CD4-positive, alpha-beta T cell (primary cell): ENCODE data around the gene TESMIN. TPM values are rescaled to one million over a fixed set of nuclear protein-coding genes. Genes with fewer than 3 reads are reported as not detected.

Experiments used
- ATAC-seq: fragments of 200-7000 bp; cut with Tn5 transposase; one replicate; pipeline ENCODE4 v1.10.0; 2022; ENCODE audit warnings: mild to moderate bottlenecking; ENCODE audit not compliant: poor library complexity
- CTCF ChIA-PET: fragments of 350-600 bp; sonication (Branson Sonifier 250); formaldehyde crosslinking; loops from one replicate; lab custom pipeline; 2021; ENCODE audit warnings: antibody characterized with exemption, inconsistent platforms; lab: Charles Lee
- POLR2A ChIA-PET: fragments of 350-600 bp; sonication (Branson Sonifier 250); formaldehyde crosslinking; loops from one replicate; lab custom pipeline; 2021; ENCODE audit warnings: antibody characterized with exemption, inconsistent platforms; lab: Charles Lee
- DNase-seq, 14 experiments: peaks; one replicate each; pipeline ENCODE4 v3.0.0-alpha.2; 2013 to 2020; ENCODE audit warnings: mixed read lengths in 2 of 14
- H3K27ac ChIP-seq, 2 donors: one replicate each; pipeline versions ENCODE4 v1.5.1 to v1.7.0; 2013; ENCODE audit warnings: low read length in 2 of 2, low read depth in 1 of 2, mild to moderate bottlenecking in 1 of 2
- H3K27me3 ChIP-seq, 2 experiments: 1 replicate in 1 of 2; 2 replicates in 1 of 2; pipeline versions ENCODE4 v1.6.1 to v1.7.0; 2013; ENCODE audit warnings: low read length in 2 of 2, control low read depth in 1 of 2, mild to moderate bottlenecking in 1 of 2, moderate library complexity in 1 of 2; ENCODE audit not compliant: insufficient read depth in 2 of 2, control insufficient read depth in 1 of 2
- H3K36me3 ChIP-seq: one replicate; pipeline ENCODE4 v1.6.1; 2013; ENCODE audit warnings: low read length, control low read depth; ENCODE audit not compliant: insufficient read depth
- H3K4me1 ChIP-seq: one replicate; pipeline ENCODE4 v1.6.1; 2013; ENCODE audit warnings: low read length, control low read depth; ENCODE audit not compliant: insufficient read depth
- H3K4me3 ChIP-seq: one replicate; pipeline ENCODE4 v1.5.1; 2013; ENCODE audit warnings: mild to moderate bottlenecking, low read length, moderate library complexity
- H3K9me3 ChIP-seq, 2 experiments: 1 replicate in 1 of 2; 2 replicates in 1 of 2; pipeline versions ENCODE4 v1.6.1 to v1.7.0; 2013; ENCODE audit warnings: low read length in 2 of 2, mild to moderate bottlenecking in 2 of 2, control low read depth in 1 of 2, moderate library complexity in 1 of 2; ENCODE audit not compliant: control insufficient read depth in 1 of 2, insufficient read depth in 1 of 2
- H3K27ac Mint-ChIP-seq: one replicate; pipeline ENCODE4 v1.8.0; 2020; ENCODE audit warnings: mixed read lengths
- H3K27me3 Mint-ChIP-seq: one replicate; pipeline ENCODE4 v1.8.0; 2021; ENCODE audit warnings: mixed read lengths
- H3K36me3 Mint-ChIP-seq: one replicate; pipeline ENCODE4 v1.8.0; 2021; ENCODE audit warnings: low read depth, mixed read lengths
- H3K4me1 Mint-ChIP-seq: one replicate; pipeline ENCODE4 v1.8.0; 2021; ENCODE audit warnings: low read depth, mixed read lengths
- H3K4me3 Mint-ChIP-seq: one replicate; pipeline ENCODE4 v1.8.0; 2020; ENCODE audit warnings: mild to moderate bottlenecking, mixed read lengths
- H3K9me3 Mint-ChIP-seq: one replicate; pipeline ENCODE4 v1.8.0; 2020; ENCODE audit warnings: mixed read lengths
- intact Hi-C, 2 experiments: fragments of 100-400 bp; cut with DNase I in 1 of 2; cut with micrococcal nuclease in 1 of 2; formaldehyde crosslinking; loops; one replicate each; pipeline versions ENCODE4 v1.15.1 to v1.9.0; 2023 to 2025; cut with DNase I, micrococcal nuclease
- total RNA-seq, 174 experiments: library from RNA in 2 of 174; stranded (reverse) in 2 of 174; gene quantifications; one replicate each; pipeline ENCODE4 v1.2.3 and lab custom pipeline; 2021 to 2026
- TF ChIP-seq, protein P1 (sequence below): fragments of 200-600 bp; IDR thresholded peaks from one replicate; pipeline ENCODE4 v1.8.0; 2022; ENCODE audit warnings: antibody characterized with exemption, mild to moderate bottlenecking

Gene TESMIN
- total RNA-seq, 2 experiments from 2014 or later, result 3.7 to 4.3 TPM

DNA sequence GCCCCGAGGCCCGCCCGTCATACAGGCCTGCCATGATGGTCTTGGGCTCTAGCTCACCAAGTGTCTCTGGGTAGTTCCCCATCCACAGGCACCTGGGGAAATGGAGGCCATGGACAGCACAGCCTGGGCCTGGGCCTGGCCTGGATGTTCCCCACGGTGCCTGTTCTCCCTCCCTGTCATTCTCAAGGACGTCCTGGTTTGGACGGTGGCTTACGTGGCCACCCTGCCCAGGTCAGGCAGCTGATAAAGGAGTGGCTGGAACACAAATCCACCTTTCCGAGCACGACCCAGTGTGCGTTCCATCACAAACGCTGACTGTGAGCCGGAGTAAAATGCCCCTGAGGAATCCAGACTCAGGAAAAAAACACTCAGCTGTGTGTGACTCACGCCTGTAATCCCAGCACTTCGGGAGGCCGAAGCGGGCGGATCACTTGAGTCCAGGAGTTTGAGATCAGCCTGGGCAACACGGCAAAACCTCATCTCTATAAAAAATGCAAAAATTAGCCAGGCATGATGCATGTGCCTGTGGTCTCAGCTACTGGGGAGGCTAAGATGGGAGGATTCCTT is 41.2 kb upstream of the TESMIN start:
- no peaks in the 10 kb centered on the region for H3K9me3 Mint-ChIP-seq
- H3K4me1 ChIP-seq, result no peaks in the 10 kb centered on the region
- no peaks in the 10 kb centered on the region for H3K27me3 Mint-ChIP-seq
- peaks cover 58% of the 10 kb centered on the region for H3K36me3 Mint-ChIP-seq
- H3K27ac ChIP-seq, result no peak overlapping the region
- H3K27ac Mint-ChIP-seq, result no peak overlapping the region
- TF ChIP-seq, protein P1, sequence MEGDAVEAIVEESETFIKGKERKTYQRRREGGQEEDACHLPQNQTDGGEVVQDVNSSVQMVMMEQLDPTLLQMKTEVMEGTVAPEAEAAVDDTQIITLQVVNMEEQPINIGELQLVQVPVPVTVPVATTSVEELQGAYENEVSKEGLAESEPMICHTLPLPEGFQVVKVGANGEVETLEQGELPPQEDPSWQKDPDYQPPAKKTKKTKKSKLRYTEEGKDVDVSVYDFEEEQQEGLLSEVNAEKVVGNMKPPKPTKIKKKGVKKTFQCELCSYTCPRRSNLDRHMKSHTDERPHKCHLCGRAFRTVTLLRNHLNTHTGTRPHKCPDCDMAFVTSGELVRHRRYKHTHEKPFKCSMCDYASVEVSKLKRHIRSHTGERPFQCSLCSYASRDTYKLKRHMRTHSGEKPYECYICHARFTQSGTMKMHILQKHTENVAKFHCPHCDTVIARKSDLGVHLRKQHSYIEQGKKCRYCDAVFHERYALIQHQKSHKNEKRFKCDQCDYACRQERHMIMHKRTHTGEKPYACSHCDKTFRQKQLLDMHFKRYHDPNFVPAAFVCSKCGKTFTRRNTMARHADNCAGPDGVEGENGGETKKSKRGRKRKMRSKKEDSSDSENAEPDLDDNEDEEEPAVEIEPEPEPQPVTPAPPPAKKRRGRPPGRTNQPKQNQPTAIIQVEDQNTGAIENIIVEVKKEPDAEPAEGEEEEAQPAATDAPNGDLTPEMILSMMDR, result no peak
- H3K4me3 ChIP-seq, result no peak overlapping the region
- H3K27me3 ChIP-seq, result no peaks in the 10 kb centered on the region
- ChIA-PET POLR2A (no interaction called here), CTCF (no interaction called here)
- H3K9me3 ChIP-seq, result no peaks in the 10 kb centered on the region
- H3K4me1 Mint-ChIP-seq, result no peaks in the 10 kb centered on the region
- no peak for ATAC-seq
- no peak overlapping the region for H3K4me3 Mint-ChIP-seq
- intact Hi-C loops, result loop anchor here in 1 of 2 experiments (10.0 kb wide), 1 partner anchor 52 kb away; the partner anchor contains the start of gene CPT1A
- peaks cover 27% of the 10 kb centered on the region for H3K36me3 ChIP-seq
- no peak for DNase-seq

DNA sequence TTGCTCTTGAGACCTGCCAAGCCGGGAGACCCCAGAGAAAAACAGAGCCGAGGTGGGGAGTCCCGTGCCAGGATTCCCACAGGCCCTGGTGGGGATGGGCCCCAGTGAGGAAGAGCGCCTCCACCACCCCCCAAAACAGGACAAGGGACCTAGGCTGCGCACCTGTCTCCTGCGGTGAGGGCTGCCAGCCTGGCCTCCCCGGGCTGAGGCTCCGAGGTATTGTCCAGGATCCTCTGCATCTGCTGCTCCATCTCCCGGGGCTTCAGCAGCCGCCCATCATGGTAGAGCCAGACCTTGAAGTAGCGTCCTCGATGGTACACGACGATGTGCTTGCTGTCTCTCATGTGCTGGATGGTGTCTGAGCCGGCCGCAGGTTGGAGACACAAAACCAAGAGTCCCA is 33.3 kb upstream of the TESMIN start:
- H3K27me3 Mint-ChIP-seq, result no peaks in the 10 kb centered on the region
- no peaks in the 10 kb centered on the region for H3K9me3 ChIP-seq
- no peak overlapping the region for H3K27ac Mint-ChIP-seq
- H3K27ac ChIP-seq, result no peak overlapping the region
- H3K4me3 ChIP-seq, result no peak overlapping the region
- no peaks in the 10 kb centered on the region for H3K9me3 Mint-ChIP-seq
- no peaks in the 10 kb centered on the region for H3K4me1 Mint-ChIP-seq
- peaks cover 53% of the 10 kb centered on the region for H3K36me3 Mint-ChIP-seq
- TF ChIP-seq, protein P1, result no peak
- intact Hi-C loops, result no loop called here
- POLR2A ChIA-PET, result no interaction called here
- DNase-seq (no peak), ATAC-seq (no peak)
- H3K4me1 ChIP-seq, result no peaks in the 10 kb centered on the region
- CTCF ChIA-PET, result no interaction called here
- H3K36me3 ChIP-seq, result peaks cover 41% of the 10 kb centered on the region
- no peak overlapping the region for H3K4me3 Mint-ChIP-seq
- no peaks in the 10 kb centered on the region for H3K27me3 ChIP-seq

DNA sequence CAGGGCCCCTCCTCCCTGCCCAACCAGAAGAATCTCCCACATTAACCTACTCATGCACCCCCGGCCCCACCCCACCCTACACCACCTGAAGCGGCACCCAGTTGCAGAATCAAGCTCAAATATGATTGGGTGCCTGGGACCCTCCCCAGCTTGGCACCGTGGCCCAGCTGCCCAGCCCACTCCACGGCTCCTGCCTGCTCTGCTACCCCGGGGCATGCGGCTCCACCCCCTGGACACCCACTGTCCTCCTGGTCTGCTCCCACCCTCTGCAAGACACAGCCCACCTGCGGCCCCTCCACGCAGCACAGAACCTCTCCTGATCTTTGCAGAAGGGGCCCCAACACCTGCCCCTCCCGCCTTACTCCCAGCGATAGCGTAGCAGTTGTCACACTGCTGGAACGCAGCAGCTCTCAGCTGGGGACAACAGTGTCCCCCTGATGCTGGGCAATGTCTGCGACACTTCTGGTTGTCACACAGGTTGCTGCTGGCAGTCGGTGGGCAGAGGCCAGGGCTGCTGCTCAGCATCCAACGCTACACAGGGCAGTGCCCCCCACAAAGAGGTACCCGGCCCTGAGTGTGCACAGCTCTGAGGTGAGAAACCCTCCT is 32.0 kb upstream of the TESMIN start:
- Histone ChIP-seq H3K4me1 (no peaks in the 10 kb centered on the region), H3K4me3 (no peak overlapping the region), H3K9me3 (no peaks in the 10 kb centered on the region), H3K27ac (no peak overlapping the region), H3K27me3 (no peaks in the 10 kb centered on the region), H3K36me3 (peaks cover 48% of the 10 kb centered on the region)
- DNase-seq, result no peak
- intact Hi-C loops, result no loop called here
- no peak for ATAC-seq
- ChIA-PET CTCF (no interaction called here), POLR2A (no interaction called here)
- Mint-ChIP-seq H3K36me3 (peaks cover 59% of the 10 kb centered on the region), H3K4me3 (no peak overlapping the region), H3K27me3 (no peaks in the 10 kb centered on the region), H3K27ac (no peak overlapping the region), H3K4me1 (no peaks in the 10 kb centered on the region), H3K9me3 (no peaks in the 10 kb centered on the region)
- TF ChIP-seq, protein P1, result no peak
